DOHH2 (cell line): ENCODE measurements around the gene STUB1.

Experiments
- EZH2phosphoT487 ChIP-seq: fragments of 200-600 bp; sonication (generic); IDR thresholded peaks from 2 replicates; pipeline ENCODE4 v1.6.1; 2017; ENCODE audit warnings: borderline replicate concordance, mild to moderate bottlenecking, antibody characterized with exemption, low read length, moderate library complexity, mixed read lengths
- TF ChIP-seq, protein P1 (sequence below): fragments of 200-600 bp; sonication (generic); IDR thresholded peaks from one replicate; pipeline ENCODE4 v1.5.1; 2014; ENCODE audit warnings: antibody characterized with exemption, mild to moderate bottlenecking, low read depth, low read length; ENCODE audit not compliant: poor library complexity, severe bottlenecking

DNA sequence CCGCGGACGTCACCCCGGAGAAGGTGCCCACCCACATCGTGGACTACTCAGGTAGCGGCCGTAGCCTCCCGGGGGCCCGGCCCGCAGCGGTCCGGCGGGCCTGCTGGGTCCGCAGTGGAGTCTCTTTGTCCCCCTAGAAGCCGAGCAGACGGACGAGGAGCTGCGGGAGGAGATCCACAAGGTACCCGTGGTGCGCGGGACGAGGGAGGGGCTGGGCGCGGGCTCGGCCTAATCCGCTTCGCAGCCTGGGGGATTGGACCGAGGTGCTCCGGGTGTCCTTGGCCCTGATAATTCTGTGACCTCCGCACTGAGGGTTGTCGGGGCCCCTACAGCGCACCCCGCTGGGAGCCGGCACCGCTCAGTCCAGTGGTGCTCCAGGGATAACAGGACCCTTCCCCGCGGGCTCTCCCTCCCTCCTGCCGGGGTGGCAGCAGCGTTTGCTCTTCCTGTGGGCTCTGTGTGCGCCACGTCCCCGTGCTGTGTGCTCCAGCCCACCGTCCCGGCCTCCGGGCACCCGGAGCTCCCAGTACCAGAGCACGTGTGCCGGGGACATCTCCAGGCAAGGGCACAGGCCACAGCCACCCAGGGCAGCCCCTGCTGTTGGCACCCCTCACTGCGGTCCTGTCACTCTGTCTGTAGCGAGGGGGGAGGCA lies 11.6 kb upstream of the STUB1 start:
- TF ChIP-seq, protein P1, sequence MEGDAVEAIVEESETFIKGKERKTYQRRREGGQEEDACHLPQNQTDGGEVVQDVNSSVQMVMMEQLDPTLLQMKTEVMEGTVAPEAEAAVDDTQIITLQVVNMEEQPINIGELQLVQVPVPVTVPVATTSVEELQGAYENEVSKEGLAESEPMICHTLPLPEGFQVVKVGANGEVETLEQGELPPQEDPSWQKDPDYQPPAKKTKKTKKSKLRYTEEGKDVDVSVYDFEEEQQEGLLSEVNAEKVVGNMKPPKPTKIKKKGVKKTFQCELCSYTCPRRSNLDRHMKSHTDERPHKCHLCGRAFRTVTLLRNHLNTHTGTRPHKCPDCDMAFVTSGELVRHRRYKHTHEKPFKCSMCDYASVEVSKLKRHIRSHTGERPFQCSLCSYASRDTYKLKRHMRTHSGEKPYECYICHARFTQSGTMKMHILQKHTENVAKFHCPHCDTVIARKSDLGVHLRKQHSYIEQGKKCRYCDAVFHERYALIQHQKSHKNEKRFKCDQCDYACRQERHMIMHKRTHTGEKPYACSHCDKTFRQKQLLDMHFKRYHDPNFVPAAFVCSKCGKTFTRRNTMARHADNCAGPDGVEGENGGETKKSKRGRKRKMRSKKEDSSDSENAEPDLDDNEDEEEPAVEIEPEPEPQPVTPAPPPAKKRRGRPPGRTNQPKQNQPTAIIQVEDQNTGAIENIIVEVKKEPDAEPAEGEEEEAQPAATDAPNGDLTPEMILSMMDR, result no peak
- TF ChIP-seq EZH2phosphoT487, result no peak
